ENCODE measurements around the gene THAP3.

THAP3 gene

DNA sequence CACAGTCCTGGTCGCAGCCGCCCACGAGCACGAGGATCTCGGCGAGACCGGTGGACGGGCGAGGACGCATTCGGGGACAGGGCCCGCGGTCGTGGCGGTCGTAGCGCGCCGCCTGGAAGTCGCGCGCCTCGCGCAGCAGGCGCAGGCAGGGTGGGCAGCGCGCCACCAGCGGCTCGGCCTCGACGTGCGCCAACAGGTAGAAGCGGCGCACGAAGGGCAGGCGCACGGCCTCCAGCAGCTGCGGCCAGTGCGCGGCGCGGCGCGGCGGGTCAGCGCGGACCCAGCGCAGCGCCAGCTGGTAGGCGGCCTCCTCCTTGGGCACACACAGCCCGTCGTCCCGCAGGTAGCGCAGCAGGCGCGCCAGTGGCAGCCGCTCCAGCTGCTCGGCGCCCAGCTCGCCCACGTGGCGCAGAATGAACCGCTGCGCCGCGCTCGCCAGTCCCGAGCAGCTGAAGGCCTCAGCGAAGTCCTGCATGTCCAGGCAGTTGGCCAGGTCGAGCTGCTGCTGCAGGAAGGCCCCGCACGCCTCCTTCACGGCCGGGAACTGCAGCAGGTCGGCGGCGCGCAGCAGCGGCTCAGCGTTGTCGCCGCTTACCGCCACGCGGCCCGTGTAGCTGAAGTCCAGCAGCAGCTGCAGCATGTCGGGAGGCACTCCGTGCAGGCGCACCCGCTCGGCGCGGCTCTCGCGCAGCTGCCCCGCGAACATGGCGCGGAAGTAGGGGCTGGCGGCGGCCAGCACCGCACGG, 22.6 kb upstream of the THAP3 start:
- peak; percentile 52 for DNase-seq (ENCODE audit: low read depth)
- TF ChIP-seq, protein P1, sequence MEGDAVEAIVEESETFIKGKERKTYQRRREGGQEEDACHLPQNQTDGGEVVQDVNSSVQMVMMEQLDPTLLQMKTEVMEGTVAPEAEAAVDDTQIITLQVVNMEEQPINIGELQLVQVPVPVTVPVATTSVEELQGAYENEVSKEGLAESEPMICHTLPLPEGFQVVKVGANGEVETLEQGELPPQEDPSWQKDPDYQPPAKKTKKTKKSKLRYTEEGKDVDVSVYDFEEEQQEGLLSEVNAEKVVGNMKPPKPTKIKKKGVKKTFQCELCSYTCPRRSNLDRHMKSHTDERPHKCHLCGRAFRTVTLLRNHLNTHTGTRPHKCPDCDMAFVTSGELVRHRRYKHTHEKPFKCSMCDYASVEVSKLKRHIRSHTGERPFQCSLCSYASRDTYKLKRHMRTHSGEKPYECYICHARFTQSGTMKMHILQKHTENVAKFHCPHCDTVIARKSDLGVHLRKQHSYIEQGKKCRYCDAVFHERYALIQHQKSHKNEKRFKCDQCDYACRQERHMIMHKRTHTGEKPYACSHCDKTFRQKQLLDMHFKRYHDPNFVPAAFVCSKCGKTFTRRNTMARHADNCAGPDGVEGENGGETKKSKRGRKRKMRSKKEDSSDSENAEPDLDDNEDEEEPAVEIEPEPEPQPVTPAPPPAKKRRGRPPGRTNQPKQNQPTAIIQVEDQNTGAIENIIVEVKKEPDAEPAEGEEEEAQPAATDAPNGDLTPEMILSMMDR (IDR thresholded peaks at IDR 0.05; ENCODE audit: insufficient read depth, low read depth, low read length, missing control alignments): no peak
- H3K4me3 ChIP-seq (ENCODE audit: low read length): peak overlapping the region; percentile 95

- DNase-seq (ENCODE audit: low read depth): peak; percentile 91
- H3K4me3 ChIP-seq (ENCODE audit: low read length): peak within 1 kb of the TSS; percentile 95
- TF ChIP-seq, protein P1 (IDR thresholded peaks at IDR 0.05; ENCODE audit: insufficient read depth, low read depth, low read length, missing control alignments): no peak
Observed at GRCh38 chr1:6602669-6603237, 21.9 kb upstream of the THAP3 start, which contains the start of gene KLHL21. Gene KLHL21 (minus strand): TSS chr1:6602869. CDS start chr1:6602817, 52 bp downstream.

GRCh38 chr1:6603238-6603914, 21.3 kb upstream of the THAP3 start:
- H3K4me3 ChIP-seq (ENCODE audit: low read length): peak overlapping the region; percentile 47
- TF ChIP-seq, protein P1 (IDR thresholded peaks at IDR 0.05; ENCODE audit: insufficient read depth, low read depth, low read length, missing control alignments): no peak
- peak; percentile 71 for DNase-seq (ENCODE audit: low read depth)

GRCh38 chr1:6603915-6604558, 20.6 kb upstream of the THAP3 start:
- no peak overlapping the region for H3K4me3 ChIP-seq (ENCODE audit: low read length)
- peak; percentile 52 for DNase-seq (ENCODE audit: low read depth)
- TF ChIP-seq, protein P1 (IDR thresholded peaks at IDR 0.05; ENCODE audit: insufficient read depth, low read depth, low read length, missing control alignments): peak; percentile 5

DNA sequence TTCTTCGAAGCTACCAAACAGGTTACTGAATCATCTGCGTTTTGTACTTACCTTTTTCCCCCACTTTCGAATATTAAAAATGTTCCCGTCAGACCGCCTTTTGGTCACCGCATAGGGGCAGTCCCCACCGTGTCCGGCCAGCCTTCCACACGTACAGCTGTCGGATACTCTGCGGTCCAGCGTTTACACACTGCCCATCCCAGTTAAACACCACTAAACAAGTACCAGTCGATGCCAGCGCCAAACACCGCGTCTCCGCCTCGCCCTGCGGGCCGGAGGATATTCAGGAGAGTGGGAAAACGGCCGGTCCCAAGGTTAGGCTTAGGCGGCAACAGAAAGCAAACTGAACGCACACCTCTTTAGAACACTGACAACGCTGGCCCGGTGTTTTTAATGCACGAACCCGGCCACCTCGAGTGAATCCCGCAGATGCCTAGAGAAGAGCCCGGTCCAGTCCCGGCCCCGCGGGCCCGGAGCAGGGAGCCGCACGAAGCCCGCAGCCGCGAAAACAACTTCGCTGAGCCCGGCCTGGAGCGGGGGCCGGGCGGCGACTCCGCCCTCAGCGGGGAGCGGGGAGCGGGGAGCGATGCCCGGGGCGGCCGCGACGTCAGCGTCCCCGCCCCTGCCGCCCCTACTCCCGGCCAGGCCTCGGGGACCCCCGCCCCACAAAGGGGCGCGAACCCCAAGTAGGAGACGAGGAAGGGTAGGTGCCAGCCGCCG, 11.9 kb upstream of the THAP3 start:
- TF ChIP-seq, protein P1 (IDR thresholded peaks at IDR 0.05; ENCODE audit: insufficient read depth, low read depth, low read length, missing control alignments): no peak
- peak overlapping the region; percentile 66 for H3K4me3 ChIP-seq (ENCODE audit: low read length)
- DNase-seq (ENCODE audit: low read depth): peak; percentile 68

DNA sequence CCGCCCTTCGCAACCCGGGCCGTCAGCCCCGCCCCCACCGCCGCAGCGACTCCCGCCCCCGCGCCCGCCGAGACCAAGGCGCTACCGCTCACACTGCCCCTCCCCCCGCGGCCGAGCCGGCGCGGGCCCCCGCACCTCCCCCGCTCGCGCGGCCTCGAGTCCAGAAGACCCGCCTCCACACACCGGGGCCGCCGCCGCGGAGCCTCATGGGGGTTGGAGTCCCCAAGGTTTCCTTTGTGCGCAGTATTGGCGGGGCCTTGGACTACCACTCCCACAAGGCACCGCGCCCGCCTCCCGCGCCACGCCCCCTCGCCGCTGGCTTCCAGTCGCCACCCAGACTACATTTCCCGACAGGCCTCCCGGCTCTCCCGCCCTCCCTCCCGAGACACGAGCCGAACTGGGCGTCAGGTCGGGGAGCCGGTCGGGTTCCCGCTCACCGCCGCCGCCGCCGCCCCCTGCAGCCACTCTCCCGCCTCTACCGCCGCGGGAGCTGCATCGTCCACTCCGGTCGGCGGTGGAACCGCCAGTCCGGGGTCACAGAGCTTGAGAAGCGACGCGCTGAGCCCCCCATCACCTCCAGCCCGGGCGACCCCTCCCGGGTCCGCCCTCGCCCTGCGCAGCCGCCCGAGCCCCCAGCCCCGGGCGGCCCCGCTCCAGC, 11.2 kb upstream of the THAP3 start, which contains the start of gene PHF13:
PHF13 (plus strand) TSS at position 371 of the 658 bp plus-strand sequence. CDS start 336 bp downstream, outside the sequence.
- TF ChIP-seq, protein P1 (IDR thresholded peaks at IDR 0.05; ENCODE audit: insufficient read depth, low read depth, low read length, missing control alignments): no peak
- peak; percentile 100 for DNase-seq (ENCODE audit: low read depth)
- peak within 1 kb of the TSS; percentile 66 for H3K4me3 ChIP-seq (ENCODE audit: low read length)
